Mesenchymal stem cell (in vitro differentiated cells and primary cell): ENCODE measurements around the gene CD248.

Experiments
- DNase-seq: peaks from one replicate; pipeline ENCODE4 v3.0.0-alpha.2; 2013
- H2AFZ ChIP-seq: one replicate; pipeline ENCODE4 v1.6.1; 2013; ENCODE audit warnings: low read depth, mild to moderate bottlenecking, control low read depth, inconsistent platforms, low read length, moderate library complexity
- H2AK5ac ChIP-seq: 2 replicates; pipeline ENCODE4 v1.6.1; 2013; ENCODE audit warnings: low read length, moderate library complexity, mild to moderate bottlenecking, inconsistent platforms; ENCODE audit not compliant: severe bottlenecking
- H2BK120ac ChIP-seq: one replicate; pipeline ENCODE4 v1.6.1; 2013; ENCODE audit warnings: low read depth, mild to moderate bottlenecking, inconsistent platforms, low read length, moderate library complexity
- H2BK12ac ChIP-seq, 2 experiments: one replicate each; pipeline ENCODE4 v1.6.1; 2013; ENCODE audit warnings: inconsistent platforms in 2 of 2, low read length in 2 of 2, mild to moderate bottlenecking in 2 of 2, moderate library complexity in 2 of 2, control low read depth in 1 of 2
- H2BK15ac ChIP-seq: one replicate; pipeline ENCODE4 v1.6.1; 2013; ENCODE audit warnings: mild to moderate bottlenecking, low read depth, inconsistent platforms; ENCODE audit not compliant: poor library complexity, severe bottlenecking
- H2BK5ac ChIP-seq: 2 replicates; pipeline ENCODE4 v1.6.1; 2013; ENCODE audit warnings: low read depth, mild to moderate bottlenecking, low read length, control low read depth, inconsistent platforms; ENCODE audit not compliant: poor library complexity, severe bottlenecking
- H3K14ac ChIP-seq, 2 experiments: one replicate each; pipeline ENCODE4 v1.6.1; 2013; ENCODE audit warnings: inconsistent platforms in 2 of 2, low read length in 2 of 2, control low read depth in 1 of 2, mild to moderate bottlenecking in 1 of 2, moderate library complexity in 1 of 2
- H3K18ac ChIP-seq, 2 experiments: one replicate each; pipeline ENCODE4 v1.6.1; 2013; ENCODE audit warnings: inconsistent platforms in 2 of 2, low read length in 2 of 2, control low read depth in 1 of 2, low read depth in 1 of 2, mild to moderate bottlenecking in 1 of 2
- H3K23ac ChIP-seq, 2 experiments: one replicate each; pipeline ENCODE4 v1.6.1; 2013; ENCODE audit warnings: inconsistent platforms in 2 of 2, low read length in 2 of 2, mild to moderate bottlenecking in 2 of 2, moderate library complexity in 2 of 2, control low read depth in 1 of 2
- H3K27ac ChIP-seq: 2 replicates; pipeline ENCODE4 v1.5.1; 2013; ENCODE audit warnings: mild to moderate bottlenecking, moderate library complexity, low read length, control low read depth, inconsistent platforms; ENCODE audit not compliant: poor library complexity, severe bottlenecking
- H3K27me3 ChIP-seq, 2 experiments: 2 replicates each; pipeline versions ENCODE4 v1.6.1 to v1.7.0; 2013; ENCODE audit warnings: low read length in 2 of 2, mild to moderate bottlenecking in 2 of 2, moderate library complexity in 2 of 2, control low read depth in 1 of 2, inconsistent platforms in 1 of 2; ENCODE audit not compliant: control insufficient read depth in 1 of 2, insufficient read depth in 1 of 2
- H3K36me3 ChIP-seq, 2 experiments: 2 replicates each; pipeline versions ENCODE4 v1.6.1 to v1.7.0; 2013; ENCODE audit warnings: low read length in 2 of 2, control low read depth in 1 of 2, inconsistent platforms in 1 of 2, low read depth in 1 of 2, mild to moderate bottlenecking in 1 of 2; ENCODE audit not compliant: insufficient read depth in 2 of 2, control insufficient read depth in 1 of 2
- H3K4ac ChIP-seq, 2 experiments: one replicate each; pipeline ENCODE4 v1.6.1; 2013; ENCODE audit warnings: inconsistent platforms in 2 of 2, low read length in 2 of 2, mild to moderate bottlenecking in 2 of 2, moderate library complexity in 2 of 2, control low read depth in 1 of 2, low read depth in 1 of 2
- H3K4me1 ChIP-seq: 2 replicates; pipeline ENCODE4 v1.6.1; 2013; ENCODE audit warnings: low read depth, low read length, control low read depth; ENCODE audit not compliant: control insufficient read depth, insufficient read depth
- H3K4me2 ChIP-seq: 2 replicates; pipeline ENCODE4 v1.6.1; 2013; ENCODE audit warnings: low read length, mild to moderate bottlenecking, inconsistent platforms; ENCODE audit not compliant: poor library complexity, severe bottlenecking
- H3K4me3 ChIP-seq, 2 experiments: 2 replicates each; pipeline versions ENCODE4 v1.5.1 to v1.7.0; 2013; ENCODE audit warnings: low read length in 2 of 2, mild to moderate bottlenecking in 2 of 2, control low read depth in 1 of 2, low read depth in 1 of 2; ENCODE audit not compliant: insufficient read depth in 1 of 2
- H3K79me1 ChIP-seq: replicated peaks from 2 replicates; pipeline ENCODE4 v1.6.1; 2013; ENCODE audit warnings: mild to moderate bottlenecking, control low read depth, low read length, inconsistent platforms; ENCODE audit not compliant: poor library complexity, severe bottlenecking
- H3K9ac ChIP-seq: 2 replicates; pipeline ENCODE4 v1.7.0; 2013; ENCODE audit warnings: mild to moderate bottlenecking, low read length, moderate library complexity
- H3K9me3 ChIP-seq: 2 replicates; pipeline ENCODE4 v1.7.0; 2013; ENCODE audit warnings: mild to moderate bottlenecking, low read length; ENCODE audit not compliant: control insufficient read depth
- H4K8ac ChIP-seq: one replicate; pipeline ENCODE4 v1.6.1; 2013; ENCODE audit warnings: inconsistent platforms, mild to moderate bottlenecking, low read length, moderate library complexity
- H4K91ac ChIP-seq: one replicate; pipeline ENCODE4 v1.6.1; 2013; ENCODE audit warnings: mild to moderate bottlenecking, low read length, inconsistent platforms
- WGBS: methylation state at CpG from one replicate; pipeline ENCODE4 v1.1.7; 2013; ENCODE audit warnings: mixed read lengths; 5-methylcytosine and 5-hydroxymethylcytosine counted together

Gene CD248

DNA sequence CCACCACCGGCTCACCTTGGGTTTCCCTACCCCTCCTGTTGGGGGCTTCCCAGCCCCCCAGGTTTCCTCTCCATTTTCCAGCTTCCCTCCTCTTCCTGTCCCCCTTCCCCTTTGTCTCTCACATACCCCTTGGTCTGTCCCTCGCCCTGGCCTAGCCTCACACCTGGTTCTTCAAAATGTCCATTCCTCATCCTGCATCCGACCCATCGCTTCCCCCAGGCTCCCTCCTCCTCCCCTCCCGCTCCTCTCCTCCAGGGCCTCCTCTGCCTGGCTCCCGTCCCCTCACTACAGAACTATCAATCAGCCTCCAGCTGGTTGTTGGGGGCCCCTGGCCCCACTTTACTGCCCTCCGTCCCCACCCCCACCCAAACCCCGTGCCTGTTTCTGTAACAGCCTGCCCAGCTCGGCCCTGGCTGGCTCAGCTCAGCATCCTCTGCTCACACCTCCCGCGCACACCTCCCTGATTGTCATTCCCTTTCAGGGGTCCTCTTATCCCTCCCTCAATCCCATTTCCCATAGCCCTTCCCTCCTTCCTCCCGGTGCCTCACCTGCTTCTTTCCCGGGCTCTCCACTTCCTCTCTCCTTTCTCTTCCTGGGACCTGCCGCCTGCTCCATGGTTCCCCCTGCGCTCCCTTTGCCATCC is 37.6 kb downstream of the CD248 start:
- no peaks in the 10 kb centered on the region for H3K9me3 ChIP-seq
- H2BK12ac ChIP-seq, result no peak overlapping the region
- H3K27me3 ChIP-seq, result peaks cover 7 to 13% of the 10 kb centered on the region in 2 experiments
- no peak overlapping the region for H2BK120ac ChIP-seq
- H3K23ac ChIP-seq, result peak overlapping the region in 1 of 2 experiments; percentile 36
- H3K4ac ChIP-seq, result no peak overlapping the region
- H3K79me1 ChIP-seq, result peaks cover 3% of the 10 kb centered on the region
- no peak overlapping the region for H3K4me3 ChIP-seq
- 51% methylated on average over 15 of the region's 15 CpGs for WGBS
- no peak overlapping the region for H2BK5ac ChIP-seq
- H3K36me3 ChIP-seq, result peaks cover 31 to 43% of the 10 kb centered on the region in 2 experiments
- H3K18ac ChIP-seq, result no peak overlapping the region
- no peak overlapping the region for H3K4me2 ChIP-seq
- no peak overlapping the region for H4K8ac ChIP-seq
- H3K9ac ChIP-seq, result peak overlapping the region; percentile 26
- no peak overlapping the region for H3K14ac ChIP-seq
- no peak overlapping the region for H4K91ac ChIP-seq
- no peak overlapping the region for H2AFZ ChIP-seq
- H3K4me1 ChIP-seq, result peaks cover 29% of the 10 kb centered on the region
- H2AK5ac ChIP-seq, result no peak overlapping the region
- no peak for DNase-seq
- no peak overlapping the region for H3K27ac ChIP-seq
- peak overlapping the region; percentile 27 for H2BK15ac ChIP-seq

DNA sequence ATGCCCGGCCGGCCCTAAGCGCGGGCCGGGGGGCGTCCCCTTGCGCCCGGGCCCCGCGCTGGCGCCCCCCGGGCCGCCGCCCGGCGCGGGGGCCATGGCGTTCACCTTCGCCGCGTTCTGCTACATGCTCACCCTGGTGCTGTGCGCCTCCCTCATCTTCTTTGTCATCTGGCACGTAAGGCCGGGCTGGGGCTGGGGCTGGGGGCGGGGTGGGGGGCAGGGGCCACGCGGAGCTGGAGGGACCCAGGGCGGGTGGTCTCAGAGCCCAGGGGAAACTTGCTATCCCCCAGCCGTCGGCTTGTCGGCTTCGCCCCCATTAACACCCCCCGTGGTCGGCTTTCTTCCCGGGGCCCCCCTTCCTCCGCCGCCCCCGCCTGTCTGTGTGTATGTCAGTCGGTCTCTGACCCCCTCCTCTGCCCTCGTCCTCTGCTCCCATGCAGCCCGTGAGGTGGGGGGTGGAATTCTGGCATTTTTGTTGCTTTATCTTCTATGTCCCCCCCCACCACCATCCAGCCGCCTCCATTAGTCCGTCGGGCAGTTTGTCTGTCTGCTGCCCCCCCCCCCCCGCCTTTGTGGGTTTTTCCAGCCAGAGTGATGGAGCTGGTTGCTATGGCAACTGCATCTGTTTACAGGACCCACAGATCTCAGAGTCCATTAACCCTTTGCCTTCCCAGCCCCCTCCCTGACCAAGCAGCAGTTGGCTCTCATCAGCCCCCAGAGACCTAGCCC is 38.3 kb downstream of the CD248 start:
- Histone ChIP-seq H3K79me1 (peaks cover 4% of the 10 kb centered on the region), H3K9ac (peak overlapping the region; percentile 26), H3K4me3 (peak overlapping the region in 1 of 2 experiments; percentile 26), H3K27me3 (peaks cover 7 to 13% of the 10 kb centered on the region in 2 experiments), H2BK12ac (no peak overlapping the region), H3K14ac (no peak overlapping the region), H2BK120ac (no peak overlapping the region), H2AFZ (no peak overlapping the region), H3K9me3 (no peaks in the 10 kb centered on the region), H3K4ac (no peak overlapping the region), H3K36me3 (peaks cover 35 to 43% of the 10 kb centered on the region in 2 experiments), H2BK15ac (peak overlapping the region; percentile 27), H3K4me2 (peak overlapping the region; percentile 79), H2AK5ac (no peak overlapping the region), H3K4me1 (peaks cover 29% of the 10 kb centered on the region), H2BK5ac (no peak overlapping the region), H3K18ac (no peak overlapping the region), H4K91ac (no peak overlapping the region), H4K8ac (no peak overlapping the region), H3K23ac (no peak overlapping the region), H3K27ac (no peak overlapping the region)
- DNase-seq, result peak; percentile 52
- 1% methylated on average over 11 of the region's 45 CpGs for WGBS

DNA sequence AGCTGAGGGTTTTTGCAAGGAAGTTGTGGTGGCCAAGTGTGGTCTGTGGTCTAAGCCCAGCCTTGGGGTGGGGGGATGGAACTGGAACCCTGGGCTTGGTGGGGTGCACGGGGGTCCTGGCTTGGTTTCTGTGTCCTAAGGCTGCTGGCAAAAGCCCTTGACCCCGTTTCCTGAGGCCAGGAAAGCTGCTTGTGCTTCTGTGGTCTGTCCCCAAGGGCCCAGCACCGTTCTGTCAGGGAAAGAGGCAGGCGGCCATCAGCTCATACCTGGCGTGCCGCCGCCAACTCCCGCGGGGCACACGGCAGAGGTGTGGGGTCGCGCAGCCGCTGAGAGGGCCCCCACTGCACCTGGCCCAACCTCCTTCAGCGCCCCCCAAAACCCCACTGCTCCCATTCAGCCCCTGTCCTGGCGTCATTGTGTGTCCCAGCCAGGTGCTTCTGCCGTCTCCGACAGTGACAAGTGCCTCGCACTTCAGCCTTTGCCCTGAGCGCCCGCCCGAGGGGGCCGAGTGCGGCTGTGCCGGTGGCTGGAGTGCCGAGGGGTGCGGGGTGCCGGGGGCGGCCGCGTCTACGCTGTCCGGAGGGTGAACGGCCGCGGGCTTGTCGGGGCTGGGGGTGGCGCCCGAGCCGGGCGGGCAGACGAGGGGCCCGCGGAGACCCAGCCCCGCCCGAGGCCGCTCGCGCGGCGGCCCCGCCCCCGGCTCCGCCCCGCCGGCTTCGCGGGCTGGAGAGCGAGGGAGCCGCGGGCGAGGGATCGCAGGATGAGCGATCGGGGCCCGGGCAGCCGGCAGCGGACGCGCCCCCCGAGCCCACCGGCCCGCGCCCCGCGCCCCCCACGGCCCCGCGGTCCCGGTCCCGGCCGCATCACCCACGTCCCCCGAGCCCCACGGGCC is 39.1 kb downstream of the CD248 start, which contains the start of gene CNIH2:
Gene CNIH2 (plus strand): TSS at position 705 of the 892 bp plus-strand sequence. CDS start 282 bp downstream, outside the sequence.
- peak within 1 kb of the TSS in 1 of 2 experiments; percentile 49 for H3K14ac ChIP-seq
- WGBS, result 9% methylated on average over 59 of the region's 84 CpGs

More for the DNA sequence above, 39.1 kb downstream of the CD248 start, which contains the start of gene CNIH2:
- Histone ChIP-seq H3K23ac (peak within 1 kb of the TSS in 1 of 2 experiments; percentile 65), H2BK12ac (no peak within 1 kb of the TSS), H3K27me3 (peaks cover 7 to 13% of the 10 kb centered on the region in 2 experiments), H3K79me1 (peaks cover 5% of the 10 kb centered on the region), H3K18ac (peak within 1 kb of the TSS; percentile 24 to 78), H3K9ac (peak within 1 kb of the TSS; percentile 26), H3K4ac (peak within 1 kb of the TSS in 1 of 2 experiments; percentile 27), H3K4me2 (peak within 1 kb of the TSS; percentile 79), H3K4me1 (peaks cover 26% of the 10 kb centered on the region), H3K4me3 (peak within 1 kb of the TSS in 1 of 2 experiments; percentile 26), H2BK15ac (peak within 1 kb of the TSS; percentile 27), H2BK120ac (no peak within 1 kb of the TSS), H4K91ac (no peak within 1 kb of the TSS), H3K9me3 (no peaks in the 10 kb centered on the region), H4K8ac (no peak within 1 kb of the TSS), H2AK5ac (no peak within 1 kb of the TSS), H2BK5ac (no peak within 1 kb of the TSS), H3K36me3 (peaks cover 37 to 43% of the 10 kb centered on the region in 2 experiments), H3K27ac (no peak within 1 kb of the TSS), H2AFZ (no peak within 1 kb of the TSS)
- DNase-seq, result no peak
